Raji (cell line): ENCODE results near the gene LOC101059915.

ENCODE experiments used
- POLR2A ChIP-seq: IDR thresholded peaks from 2 replicates; pipeline ENCODE4 v1.6.1; 2011; ENCODE audit warnings: low read depth, low read length, control low read depth; ENCODE audit not compliant: insufficient read depth

The LOC101059915 gene

GRCh38 chrX:71667328-71668247, at the start of gene LOC101059915:
LOC101059915 (plus strand) TSS chrX:71667546.
- TF ChIP-seq POLR2A: no peak

DNA sequence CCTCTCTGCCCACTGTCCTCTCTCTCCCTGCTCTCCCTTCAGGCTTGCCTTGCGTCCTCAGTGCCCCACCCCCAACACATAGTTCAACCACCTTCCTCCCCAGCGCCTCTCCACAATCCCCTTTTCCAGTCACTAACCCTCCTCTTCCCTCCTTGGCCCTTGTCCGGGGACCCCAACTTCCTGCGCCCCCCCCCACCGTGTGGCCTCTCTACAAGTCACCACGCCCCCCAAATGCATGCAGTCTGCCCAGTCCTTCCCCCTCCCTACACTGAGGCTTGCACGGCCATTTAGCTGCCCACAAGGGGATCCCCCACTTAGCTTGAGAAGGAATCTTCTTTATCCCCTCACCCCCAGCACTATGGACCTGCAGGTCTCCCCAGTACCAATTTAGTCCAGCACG, 49.6 kb upstream of the LOC101059915 start:
- no peak for TF ChIP-seq POLR2A

- TF ChIP-seq POLR2A: no peak
These were observed 49.0 kb upstream of the LOC101059915 start, which contains the start of gene CXCR3 for GRCh38 chrX:71618303-71618721. CXCR3 (minus strand) TSS chrX:71618511; CDS start chrX:71618449, 62 bp downstream.

- no peak for TF ChIP-seq POLR2A
These were observed 48.6 kb upstream of the LOC101059915 start for GRCh38 chrX:71618787-71619186.

DNA sequence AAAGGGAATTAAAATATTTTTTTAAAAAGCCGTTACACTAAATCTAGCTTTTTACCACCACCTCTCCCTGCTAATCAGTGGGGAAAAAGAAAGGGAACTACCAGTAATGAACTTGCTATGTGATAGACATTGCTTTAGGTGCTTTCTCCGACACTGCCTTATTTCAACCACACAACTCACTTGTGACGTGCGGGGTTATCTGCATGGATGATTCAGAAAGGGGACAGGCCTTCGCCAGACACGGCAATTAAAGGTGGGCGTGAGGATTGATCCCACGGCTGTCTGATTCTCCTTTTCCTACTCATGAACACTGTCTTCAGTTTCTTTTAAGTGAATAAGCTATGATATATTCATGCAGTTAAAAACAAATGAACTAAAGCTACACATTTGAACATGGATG, 48.2 kb upstream of the LOC101059915 start:
- no peak for TF ChIP-seq POLR2A

DNA sequence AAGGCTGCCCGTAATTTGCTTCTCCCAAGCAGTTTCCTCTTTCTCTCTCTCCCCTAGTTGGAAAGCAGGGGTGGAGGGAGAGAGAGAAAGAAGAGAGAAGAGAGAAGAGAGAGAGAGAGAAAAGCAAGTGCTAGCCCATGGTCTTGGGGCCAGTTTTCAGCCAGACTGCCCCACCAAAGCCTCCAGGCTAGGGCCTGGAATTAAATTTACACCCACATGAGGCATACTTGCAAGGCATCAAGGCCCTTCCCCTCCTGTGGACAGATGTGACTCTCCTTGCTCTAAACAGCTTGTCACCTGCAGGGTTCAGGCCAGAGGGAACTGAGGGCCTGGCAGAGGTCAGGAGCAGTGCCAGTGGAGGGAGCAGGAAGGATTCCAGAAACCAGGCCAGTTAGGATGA, 47.4 kb upstream of the LOC101059915 start:
- no peak for TF ChIP-seq POLR2A

DNA sequence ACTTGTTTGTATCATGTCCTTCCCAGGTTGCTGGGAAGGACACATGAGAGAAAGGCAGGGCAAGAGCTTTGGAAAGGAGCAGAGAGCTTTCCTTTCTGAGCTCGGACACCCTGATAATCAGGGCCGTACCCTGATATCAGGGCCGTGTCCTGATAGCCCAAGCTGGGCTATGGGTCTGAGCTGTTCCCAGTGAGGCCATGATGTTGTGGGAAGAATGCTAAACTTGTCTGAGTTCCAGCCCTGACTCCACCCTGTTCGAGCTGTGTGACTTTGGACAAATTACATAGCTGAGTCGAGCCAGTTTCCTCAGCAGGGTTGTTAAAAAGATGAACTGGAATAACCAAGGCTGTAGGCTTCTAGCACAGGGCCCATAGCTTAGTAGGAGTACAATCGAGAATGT, 45.7 kb upstream of the LOC101059915 start:
- TF ChIP-seq POLR2A: no peak

- TF ChIP-seq POLR2A: no peak
These were observed 45.2 kb upstream of the LOC101059915 start for GRCh38 chrX:71622032-71622575.

DNA sequence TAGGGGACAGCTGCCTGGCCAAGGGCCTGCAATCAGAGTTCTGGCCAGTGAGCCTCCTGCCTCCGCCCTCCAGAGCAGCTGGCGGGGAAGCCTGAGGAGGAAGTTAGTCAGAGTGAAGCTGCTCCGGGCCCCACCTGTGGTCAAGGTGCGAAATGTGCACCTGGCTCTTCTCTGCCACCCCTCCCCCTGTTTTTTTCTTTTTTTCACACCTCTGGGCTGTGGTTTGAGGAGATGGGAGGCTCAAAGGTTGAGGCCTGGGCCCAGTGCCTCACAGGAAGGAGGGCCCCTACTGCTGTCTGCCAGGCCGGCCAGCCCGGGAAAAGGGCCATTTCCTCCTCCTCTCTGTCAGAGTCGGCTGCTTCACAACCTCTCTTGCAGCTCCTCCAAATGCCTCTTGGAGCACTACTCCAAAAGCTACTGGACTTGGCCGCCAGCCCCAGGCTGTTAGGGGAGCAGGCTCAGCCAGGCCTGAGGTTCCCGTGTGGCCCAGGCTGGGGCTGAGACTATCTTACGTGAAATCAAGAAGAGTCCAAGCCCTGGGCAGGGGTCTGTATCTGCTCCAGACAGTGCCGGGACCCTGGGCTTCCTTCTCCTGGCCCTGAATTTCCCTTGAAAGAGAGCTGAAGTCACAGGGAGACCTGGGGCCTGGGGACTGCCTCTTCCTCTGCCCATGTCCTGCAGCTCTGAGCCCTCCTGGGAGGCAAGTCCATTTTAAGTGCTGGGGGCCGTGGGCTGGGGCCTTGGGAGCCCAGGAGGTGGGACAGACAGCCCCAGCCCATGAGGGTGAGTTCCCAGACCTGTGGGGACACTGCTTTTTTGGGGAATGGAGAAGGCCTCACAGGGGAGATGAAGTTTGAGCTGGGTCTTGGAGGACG, 44.5 kb upstream of the LOC101059915 start:
- no peak for TF ChIP-seq POLR2A

GRCh38 chrX:71623714-71624113, 43.6 kb upstream of the LOC101059915 start:
- no peak for TF ChIP-seq POLR2A

DNA sequence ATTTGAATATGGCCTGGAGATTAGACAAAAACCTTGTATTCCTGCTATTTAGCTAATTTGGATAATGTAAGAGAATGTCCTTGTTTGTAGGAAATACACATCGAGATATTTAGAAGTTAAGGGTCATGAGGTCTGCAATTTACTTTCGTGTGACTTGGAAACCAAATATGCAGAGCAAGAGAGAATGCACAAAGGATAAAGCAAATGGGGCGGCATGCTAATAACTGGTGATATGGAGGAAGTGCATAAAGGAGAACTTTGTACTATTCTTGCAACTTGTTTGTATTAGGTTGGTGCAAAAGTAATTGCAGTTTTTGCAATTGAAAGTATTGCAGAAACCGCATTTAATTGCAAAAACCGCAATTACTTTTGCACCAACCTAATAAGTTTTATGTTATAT, 41.9 kb upstream of the LOC101059915 start:
- no peak for TF ChIP-seq POLR2A

DNA sequence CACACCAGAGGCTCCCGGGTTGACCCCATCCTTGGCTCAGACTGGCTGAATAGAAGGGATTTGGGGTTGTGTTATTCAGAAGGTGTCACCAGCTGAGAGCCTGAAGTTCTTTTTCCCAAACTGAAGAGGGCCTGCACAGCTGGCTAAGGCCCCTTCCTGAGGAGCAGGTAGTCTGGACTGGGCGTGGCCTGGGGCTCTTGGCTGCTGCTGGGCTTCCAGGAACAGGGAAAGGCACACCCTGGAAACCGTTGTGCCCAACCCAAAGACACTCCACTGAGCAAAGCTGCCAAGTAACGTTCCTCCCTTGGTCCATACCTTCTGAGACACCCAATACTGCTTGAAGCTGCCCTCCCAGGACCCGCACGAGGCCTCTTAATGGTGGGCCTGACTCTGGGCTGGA, 40.8 kb upstream of the LOC101059915 start:
- TF ChIP-seq POLR2A: no peak

DNA sequence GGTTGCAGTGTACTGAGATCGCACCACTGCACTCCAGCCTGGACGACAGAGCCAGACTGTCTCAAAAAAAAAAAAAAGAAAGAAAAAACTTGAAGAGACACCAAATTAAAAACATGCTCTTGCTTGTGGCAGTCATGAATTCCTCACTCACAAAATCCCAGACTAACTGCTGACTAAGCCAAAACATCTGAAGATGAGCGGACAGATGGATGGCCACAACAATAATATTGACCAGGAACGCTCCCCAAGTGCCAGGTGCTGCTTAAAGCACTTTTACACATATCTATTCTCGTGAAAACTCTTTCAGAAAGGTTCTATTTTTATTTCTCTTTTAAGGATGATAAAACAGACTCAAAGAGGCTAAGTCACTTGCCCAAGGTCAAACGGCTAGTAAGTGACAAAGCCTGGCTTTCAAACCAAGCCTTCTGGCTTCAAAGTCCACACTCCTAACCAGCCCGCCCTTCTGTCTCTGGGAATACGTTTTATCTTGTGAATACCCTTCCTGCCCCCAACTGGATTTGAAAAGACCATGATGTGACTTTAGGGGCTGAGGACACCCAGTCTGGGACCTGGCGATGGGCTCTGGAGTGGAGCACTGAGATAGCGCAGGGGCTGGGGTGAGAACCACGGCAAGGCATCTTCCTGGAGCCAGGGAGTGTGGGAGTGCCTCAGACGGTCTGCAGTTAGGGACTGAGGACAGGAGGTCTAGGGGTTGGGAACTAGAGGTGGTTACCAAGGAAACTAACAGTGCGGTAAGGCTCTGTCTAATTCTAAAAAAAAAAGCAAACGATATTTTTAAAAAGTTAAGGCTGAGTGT, 39.5 kb upstream of the LOC101059915 start:
- TF ChIP-seq POLR2A: no peak

- TF ChIP-seq POLR2A: no peak
These were observed 37.9 kb upstream of the LOC101059915 start for GRCh38 chrX:71629467-71629866.
